Activated naive CD8-positive, alpha-beta T cell treated with anti-CD3 and anti-CD28 coated beads, Interleukin-2, amount 10 ng/mL, durations not matched to agents 7 days and 5 days (primary cell): ENCODE measurements around the gene RIPOR2. TPM values are rescaled to one million over a fixed set of nuclear protein-coding genes. Genes with fewer than 3 reads are reported as not detected.
"Not testable (repeated sequence)": the region's sequence is repeated elsewhere in the genome, so short reads cannot be mapped to it uniquely, and the experiment has no call there.

ENCODE experiments used
- ATAC-seq: fragments of 150-1000 bp; cut with Tn5 transposase; one replicate; pipeline ENCODE4 v1.10.0; 2021; ENCODE audit warnings: low read depth, moderate library complexity
- POLR2A ChIA-PET: fragments of 350-600 bp; sonication (Branson Sonifier 250); formaldehyde crosslinking; loops from one replicate; lab custom pipeline; 2021; ENCODE audit warnings: antibody characterized with exemption; lab: Charles Lee
- DNase-seq: peaks from one replicate; pipeline ENCODE4 v3.0.0; 2021
- H3K27ac Mint-ChIP-seq: one replicate; pipeline ENCODE4 v1.8.0; 2022; ENCODE audit warnings: mild to moderate bottlenecking, mixed read lengths
- H3K27me3 Mint-ChIP-seq: one replicate; pipeline ENCODE4 v1.8.0; 2022; ENCODE audit warnings: mild to moderate bottlenecking, moderate library complexity, mixed read lengths
- H3K36me3 Mint-ChIP-seq: one replicate; pipeline ENCODE4 v1.8.0; 2021; ENCODE audit warnings: mild to moderate bottlenecking, mixed read lengths
- H3K4me1 Mint-ChIP-seq: one replicate; pipeline ENCODE4 v1.8.0; 2021; ENCODE audit warnings: mixed read lengths
- H3K4me3 Mint-ChIP-seq: one replicate; pipeline ENCODE4 v1.8.0; 2022; ENCODE audit warnings: mild to moderate bottlenecking, moderate library complexity, mixed read lengths
- H3K9me3 Mint-ChIP-seq: one replicate; pipeline ENCODE4 v1.8.0; 2021; ENCODE audit warnings: mixed read lengths
- total RNA-seq, 2 experiments: library from RNA; stranded (reverse); gene quantifications; one replicate each; pipeline ENCODE4 v1.2.3, GENCODE V29; 2021

The RIPOR2 gene
- total RNA-seq, 2 experiments from 2014 or later = 181 to 195 TPM

DNA sequence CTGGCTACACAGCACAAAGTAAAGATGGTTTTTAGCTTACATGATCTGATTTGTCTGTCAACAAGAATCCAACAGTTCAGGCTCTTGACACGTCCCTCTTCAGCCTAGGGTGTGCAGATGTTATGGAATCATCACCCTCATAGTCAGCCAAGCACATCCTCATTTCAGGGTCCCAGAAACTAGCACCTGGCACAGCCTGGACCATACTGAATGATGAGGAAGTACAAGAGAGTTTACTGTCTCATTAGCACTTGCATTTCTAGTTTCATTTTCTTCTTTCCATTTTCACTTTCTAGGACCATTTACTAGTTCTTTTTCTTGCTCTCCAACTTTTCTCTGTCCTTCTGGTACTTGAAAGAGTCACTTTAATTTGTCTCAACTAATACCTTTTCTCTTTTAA, 6.5 kb downstream of the RIPOR2 start:
- Mint-ChIP-seq H3K4me3 (peak overlapping the region; percentile 99), H3K27ac (peak overlapping the region; percentile 97), H3K27me3 (no peaks in the 10 kb centered on the region), H3K36me3 (peaks cover 35% of the 10 kb centered on the region), H3K4me1 (peaks cover 71% of the 10 kb centered on the region), H3K9me3 (peaks cover 6% of the 10 kb centered on the region)
- POLR2A ChIA-PET = interaction anchor here (0.7 to 3.1 kb wide), 7 partner anchors 7 to 71 kb away, joined by 3 to 25 read pairs (median 7); no protein-coding TSS in a partner anchor
- DNase-seq (no peak), ATAC-seq (peak; percentile 8)

DNA sequence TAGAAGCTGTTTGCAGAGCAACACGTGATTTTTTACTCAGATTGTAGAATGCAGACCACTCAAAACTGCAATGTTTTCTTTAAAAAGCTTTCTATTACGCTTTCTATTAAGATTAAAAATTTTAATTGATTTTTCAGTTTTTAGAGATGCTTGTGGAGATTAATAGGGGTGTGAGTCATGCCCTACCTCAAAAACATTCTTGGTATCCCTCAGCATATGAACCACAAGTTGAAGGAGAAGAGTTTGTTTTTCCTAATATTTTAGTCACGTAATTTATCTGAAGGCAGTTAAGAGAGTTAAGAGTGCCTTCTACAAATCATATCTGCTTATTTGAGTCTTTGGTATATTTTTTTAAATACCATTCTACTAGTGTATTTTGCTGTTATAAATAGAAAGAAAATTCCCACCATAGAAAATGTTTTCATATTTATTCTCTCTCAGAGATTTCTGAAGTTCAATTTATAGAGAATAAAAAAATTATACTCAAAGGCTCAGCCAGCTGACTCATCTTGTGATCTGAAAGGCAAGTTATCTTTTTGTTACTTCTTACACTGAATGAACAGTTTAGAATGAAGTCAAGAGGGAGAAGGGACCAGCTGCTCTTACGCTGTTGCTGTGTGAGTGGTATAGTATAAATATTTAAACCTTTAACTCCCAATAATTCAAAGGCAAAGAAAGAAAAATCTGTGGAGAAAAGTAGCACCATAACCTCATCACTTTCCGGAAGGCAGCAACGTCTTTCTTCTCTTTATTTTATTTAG, 7.6 kb downstream of the RIPOR2 start:
- POLR2A ChIA-PET = interaction anchor here (0.9 to 3.1 kb wide), 7 partner anchors 9 to 71 kb away, joined by 3 to 25 read pairs (median 5); no protein-coding TSS in a partner anchor
- Mint-ChIP-seq H3K27ac (peak overlapping the region; percentile 97), H3K4me3 (peak overlapping the region; percentile 99), H3K36me3 (peaks cover 33% of the 10 kb centered on the region), H3K4me1 (peaks cover 65% of the 10 kb centered on the region), H3K9me3 (peaks cover 6% of the 10 kb centered on the region), H3K27me3 (no peaks in the 10 kb centered on the region)
- ATAC-seq (no peak), DNase-seq (no peak)

- peak overlapping the region; percentile 86 for H3K27ac Mint-ChIP-seq
- no peak for ATAC-seq
- POLR2A ChIA-PET = interaction anchor here (1.2 to 3.1 kb wide), 7 partner anchors 9 to 81 kb away, joined by 3 to 25 read pairs (median 5); no protein-coding TSS in a partner anchor
- peaks cover 31% of the 10 kb centered on the region for H3K36me3 Mint-ChIP-seq
- H3K27me3 Mint-ChIP-seq = no peaks in the 10 kb centered on the region
- DNase-seq = no peak
- peak overlapping the region; percentile 99 for H3K4me3 Mint-ChIP-seq
- H3K4me1 Mint-ChIP-seq = peaks cover 63% of the 10 kb centered on the region
- peaks cover 6% of the 10 kb centered on the region for H3K9me3 Mint-ChIP-seq
These were observed 8.3 kb downstream of the RIPOR2 start for GRCh38 chr6:24927277-24927955.

- not testable (repeated sequence) for ATAC-seq, H3K9me3 Mint-ChIP-seq, H3K27me3 Mint-ChIP-seq, DNase-seq
- H3K27ac Mint-ChIP-seq = peak overlapping the region; percentile 87
- peak overlapping the region; percentile 58 for H3K4me3 Mint-ChIP-seq
- peaks cover 31% of the 10 kb centered on the region for H3K36me3 Mint-ChIP-seq
- H3K4me1 Mint-ChIP-seq = peaks cover 63% of the 10 kb centered on the region
- POLR2A ChIA-PET = interaction anchor here (1.0 to 3.8 kb wide), 5 partner anchors 8 to 82 kb away, joined by 4 to 34 read pairs (median 6); partner anchors contain the start of gene RIPOR2
These were observed 9.1 kb downstream of the RIPOR2 start for GRCh38 chr6:24926647-24927046.

GRCh38 chr6:24926192-24926591, 9.6 kb downstream of the RIPOR2 start:
- ATAC-seq = peak; percentile 14
- H3K27me3 Mint-ChIP-seq = no peaks in the 10 kb centered on the region
- H3K9me3 Mint-ChIP-seq = peaks cover 6% of the 10 kb centered on the region
- no peak for DNase-seq
- H3K27ac Mint-ChIP-seq = peak overlapping the region; percentile 87
- POLR2A ChIA-PET = interaction anchor here (0.9 to 3.8 kb wide), 6 partner anchors 9 to 82 kb away, joined by 4 to 34 read pairs (median 5); partner anchors contain the start of gene RIPOR2
- H3K4me1 Mint-ChIP-seq = peaks cover 62% of the 10 kb centered on the region
- peak overlapping the region; percentile 58 for H3K4me3 Mint-ChIP-seq
- H3K36me3 Mint-ChIP-seq = peaks cover 30% of the 10 kb centered on the region

DNA sequence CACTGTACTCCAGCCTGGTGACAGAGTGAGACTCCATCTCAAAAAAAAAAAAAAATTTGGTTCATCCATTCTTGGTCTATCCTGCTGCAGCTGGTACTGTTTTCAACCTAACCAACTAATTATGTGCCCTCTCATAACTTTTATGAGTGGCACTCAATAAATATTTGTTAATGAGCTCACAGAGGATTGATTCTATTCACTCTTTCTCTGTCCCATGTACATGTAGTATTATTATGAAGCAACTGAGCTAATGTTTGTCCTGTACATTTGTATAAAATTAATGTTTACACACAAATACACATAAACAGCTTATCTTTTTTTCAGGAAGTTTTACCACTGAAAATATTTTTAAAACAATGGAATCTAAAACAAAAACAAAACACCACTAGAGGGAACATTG, 10.1 kb downstream of the RIPOR2 start:
- Mint-ChIP-seq H3K36me3 (peaks cover 30% of the 10 kb centered on the region), H3K27me3 (no peaks in the 10 kb centered on the region), H3K4me3 (peak overlapping the region; percentile 58), H3K27ac (peak overlapping the region; percentile 42), H3K9me3 (peaks cover 6% of the 10 kb centered on the region), H3K4me1 (peaks cover 63% of the 10 kb centered on the region)
- no peak for ATAC-seq
- POLR2A ChIA-PET = interaction anchor here (0.9 to 3.8 kb wide), 5 partner anchors 9 to 81 kb away, joined by 4 to 34 read pairs (median 6); partner anchors contain the start of gene RIPOR2
- DNase-seq = no peak

- POLR2A ChIA-PET = interaction anchor here (0.9 to 3.8 kb wide), 5 partner anchors 10 to 67 kb away, joined by 3 to 34 read pairs (median 6); partner anchors contain the start of gene RIPOR2
- Mint-ChIP-seq H3K4me1 (peaks cover 64% of the 10 kb centered on the region), H3K27ac (peak overlapping the region; percentile 85), H3K9me3 (peaks cover 6% of the 10 kb centered on the region), H3K36me3 (peaks cover 28% of the 10 kb centered on the region), H3K27me3 (no peaks in the 10 kb centered on the region), H3K4me3 (peak overlapping the region; percentile 68)
- DNase-seq (no peak), ATAC-seq (peak; percentile 51)
These were observed 11.0 kb downstream of the RIPOR2 start for GRCh38 chr6:24924580-24925356.

DNA sequence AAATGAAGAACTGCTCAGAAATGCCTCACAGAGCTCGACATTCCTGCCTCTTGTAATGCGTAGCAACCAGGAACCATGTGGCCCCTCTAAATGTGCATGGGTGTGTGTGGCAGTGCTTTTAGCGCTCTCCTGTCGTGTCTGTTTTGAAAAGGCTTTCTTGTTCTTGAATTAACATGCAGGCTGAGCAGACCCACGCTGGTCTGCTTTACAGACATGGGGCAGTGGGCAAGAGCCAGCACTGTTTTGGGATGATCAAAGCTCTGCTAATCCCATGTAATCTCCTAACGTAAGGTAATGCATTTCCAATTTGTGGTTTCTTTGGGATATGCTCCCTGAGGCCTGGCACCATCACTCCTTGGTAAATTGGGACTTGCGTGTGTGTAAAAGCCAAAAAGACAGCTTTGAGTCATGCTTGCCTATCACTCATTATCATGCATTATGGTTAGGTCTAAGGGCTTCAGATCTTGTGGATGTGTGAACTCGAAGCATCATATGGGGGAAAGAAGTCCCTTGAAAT, 11.8 kb downstream of the RIPOR2 start:
- DNase-seq = no peak
- Mint-ChIP-seq H3K27ac (peak overlapping the region; percentile 85), H3K9me3 (peaks cover 6% of the 10 kb centered on the region), H3K27me3 (no peaks in the 10 kb centered on the region), H3K4me3 (peak overlapping the region; percentile 68), H3K4me1 (peaks cover 64% of the 10 kb centered on the region), H3K36me3 (peaks cover 24% of the 10 kb centered on the region)
- ATAC-seq = peak; percentile 43
- POLR2A ChIA-PET = interaction anchor here (1.0 to 3.8 kb wide), 3 partner anchors 11 to 27 kb away, joined by 3 to 34 read pairs (median 23); partner anchors contain the start of gene RIPOR2

GRCh38 chr6:24922814-24923213, 12.9 kb downstream of the RIPOR2 start:
- Mint-ChIP-seq H3K9me3 (peaks cover 6% of the 10 kb centered on the region), H3K4me3 (peak overlapping the region; percentile 57), H3K27me3 (no peaks in the 10 kb centered on the region), H3K4me1 (peaks cover 71% of the 10 kb centered on the region), H3K27ac (peak overlapping the region; percentile 81), H3K36me3 (peaks cover 23% of the 10 kb centered on the region)
- ATAC-seq (no peak), DNase-seq (no peak)
- POLR2A ChIA-PET = interaction anchor here (0.7 to 4.9 kb wide), 2 partner anchors 12 to 1350 kb away, joined by 9 to 50 read pairs; no protein-coding TSS in a partner anchor

DNA sequence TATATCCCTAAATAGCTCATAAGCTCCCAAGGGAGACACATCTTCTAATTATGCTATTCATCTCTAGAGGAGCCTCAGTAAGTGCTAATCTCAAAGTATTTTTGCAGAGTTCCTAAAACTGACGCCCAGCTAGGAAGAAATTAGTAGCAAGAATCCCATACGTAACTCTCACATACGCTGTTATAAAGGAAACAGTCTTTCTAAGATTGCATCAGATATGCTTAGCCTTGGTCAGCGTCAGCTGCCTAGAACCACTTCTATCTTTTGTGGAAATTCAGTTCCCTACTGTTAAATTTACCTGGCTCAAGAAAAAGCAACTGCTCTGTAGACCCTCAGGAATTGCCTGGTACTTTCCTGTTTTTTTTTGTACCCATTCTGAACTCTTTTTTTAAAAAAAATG, 13.6 kb downstream of the RIPOR2 start:
- H3K4me1 Mint-ChIP-seq = peaks cover 69% of the 10 kb centered on the region
- POLR2A ChIA-PET = interaction anchor here (0.7 to 4.9 kb wide), 4 partner anchors 12 to 1350 kb away, joined by 4 to 50 read pairs (median 14); no protein-coding TSS in a partner anchor
- ATAC-seq (no peak), DNase-seq (no peak)
- H3K27ac Mint-ChIP-seq = peak overlapping the region; percentile 81
- no peaks in the 10 kb centered on the region for H3K27me3 Mint-ChIP-seq
- H3K36me3 Mint-ChIP-seq = peaks cover 21% of the 10 kb centered on the region
- H3K9me3 Mint-ChIP-seq = peaks cover 1% of the 10 kb centered on the region
- H3K4me3 Mint-ChIP-seq = peak overlapping the region; percentile 57

- peaks cover 22% of the 10 kb centered on the region for H3K36me3 Mint-ChIP-seq
- ATAC-seq = no peak
These were observed 15.6 kb downstream of the RIPOR2 start for GRCh38 chr6:24920136-24920535.

More at GRCh38 chr6:24920136-24920535, 15.6 kb downstream of the RIPOR2 start:
- Mint-ChIP-seq H3K4me3 (peak overlapping the region; percentile 75), H3K4me1 (peaks cover 68% of the 10 kb centered on the region), H3K27ac (peak overlapping the region; percentile 54), H3K9me3 (no peaks in the 10 kb centered on the region), H3K27me3 (no peaks in the 10 kb centered on the region)
- DNase-seq = no peak
- POLR2A ChIA-PET = interaction anchor here (0.6 to 4.9 kb wide), 9 partner anchors 9 to 201 kb away, joined by 3 to 50 read pairs (median 4); partner anchors contain the start of gene C6orf62
